CD14-positive monocyte (primary cell): ENCODE measurements around the gene ANTXR1. TPM values are rescaled to one million over a fixed set of nuclear protein-coding genes. Genes with fewer than 3 reads are reported as not detected.
A peak's percentile ranks its signal among the peaks of the same experiment; 100 is the strongest.

Source experiments
- DNase-seq, 3 donors: peaks; one replicate each; pipeline ENCODE4 v3.0.0-alpha.2; 2011 to 2022
- H2AFZ ChIP-seq: 2 replicates; pipeline ENCODE4 v1.6.0; 2012; ENCODE audit warnings: mild to moderate bottlenecking, low read depth, low read length, inconsistent platforms; ENCODE audit not compliant: insufficient read depth, poor library complexity, severe bottlenecking
- H3K27ac ChIP-seq, 2 donors: 1 replicate in 1 of 2; 2 replicates in 1 of 2; pipeline ENCODE4 v1.5.1; 2012 to 2013; ENCODE audit warnings: low read length in 2 of 2, control low read depth in 1 of 2, inconsistent platforms in 1 of 2, low read depth in 1 of 2, mild to moderate bottlenecking in 1 of 2
- H3K27me3 ChIP-seq, 2 donors: one replicate each; pipeline versions ENCODE4 v1.6.0 to v1.6.1; 2011 to 2013; ENCODE audit warnings: low read length in 2 of 2; ENCODE audit not compliant: control insufficient read depth in 2 of 2, insufficient read depth in 2 of 2
- H3K36me3 ChIP-seq, 2 donors: replicated peaks in 1 of 2; 1 replicate in 1 of 2; 2 replicates in 1 of 2; pipeline versions ENCODE4 v1.5.1 to v1.6.1; 2012 to 2013; ENCODE audit warnings: low read length in 2 of 2, control low read depth in 1 of 2, inconsistent platforms in 1 of 2, mild to moderate bottlenecking in 1 of 2; ENCODE audit not compliant: insufficient read depth in 2 of 2, control insufficient read depth in 1 of 2
- H3K4me1 ChIP-seq, 2 donors: 1 replicate in 1 of 2; 2 replicates in 1 of 2; pipeline versions ENCODE4 v1.5.1 to v1.6.1; 2012 to 2013; ENCODE audit warnings: low read length in 2 of 2, control low read depth in 1 of 2, inconsistent platforms in 1 of 2, mild to moderate bottlenecking in 1 of 2, moderate library complexity in 1 of 2; ENCODE audit not compliant: insufficient read depth in 2 of 2, control insufficient read depth in 1 of 2
- H3K4me2 ChIP-seq: replicated peaks from 2 replicates; pipeline ENCODE3; 2012; ENCODE audit warnings: low read length, moderate library complexity, mild to moderate bottlenecking; ENCODE audit not compliant: poor library complexity, severe bottlenecking; ENCODE audit errors: extremely low read depth
- H3K4me3 ChIP-seq, 3 experiments: fragments of 200-600 bp in 1 of 3; sonication (generic) in 1 of 3; replicated peaks in 1 of 3; 1 replicate in 2 of 3; 2 replicates in 1 of 3; pipeline ENCODE4 v1.5.1; 2011 to 2013; ENCODE audit warnings: low read length in 3 of 3, mild to moderate bottlenecking in 3 of 3, control low read depth in 2 of 3, low read depth in 2 of 3, inconsistent platforms in 1 of 3, moderate library complexity in 1 of 3
- H3K79me2 ChIP-seq: 2 replicates; pipeline ENCODE4 v1.6.0; 2012; ENCODE audit warnings: mild to moderate bottlenecking, control low read depth, inconsistent platforms, low read length, moderate library complexity; ENCODE audit not compliant: insufficient read depth
- H3K9ac ChIP-seq: 2 replicates; pipeline ENCODE4 v1.6.0; 2017; ENCODE audit warnings: low read length, mild to moderate bottlenecking; ENCODE audit not compliant: insufficient read depth, poor library complexity, severe bottlenecking
- H3K9me3 ChIP-seq, 2 donors: replicated peaks in 1 of 2; 1 replicate in 1 of 2; 2 replicates in 1 of 2; pipeline versions ENCODE4 v1.5.1 to v1.6.1; 2012 to 2013; ENCODE audit warnings: low read length in 2 of 2, control low read depth in 1 of 2; ENCODE audit not compliant: control insufficient read depth in 1 of 2, insufficient read depth in 1 of 2
- H4K20me1 ChIP-seq: 2 replicates; pipeline ENCODE4 v1.6.0; 2012; ENCODE audit warnings: mild to moderate bottlenecking, low read length, control low read depth, moderate library complexity; ENCODE audit not compliant: insufficient read depth
- H3K27ac Mint-ChIP-seq, 7 donors: one replicate each; pipeline ENCODE4 v1.8.0; 2020; ENCODE audit warnings: mild to moderate bottlenecking in 7 of 7, mixed read lengths in 7 of 7, moderate library complexity in 6 of 7, inconsistent platforms in 2 of 7
- H3K27me3 Mint-ChIP-seq, 3 donors: one replicate each; pipeline ENCODE4 v1.8.0; 2021 to 2022; ENCODE audit warnings: low read depth in 3 of 3, mild to moderate bottlenecking in 3 of 3, mixed read lengths in 3 of 3, moderate library complexity in 3 of 3, inconsistent platforms in 1 of 3
- H3K36me3 Mint-ChIP-seq, 2 donors: one replicate each; pipeline ENCODE4 v1.8.0; 2020; ENCODE audit warnings: mixed read lengths in 2 of 2, inconsistent platforms in 1 of 2, mild to moderate bottlenecking in 1 of 2
- H3K4me1 Mint-ChIP-seq: one replicate; pipeline ENCODE4 v1.8.0; 2020; ENCODE audit warnings: mild to moderate bottlenecking, mixed read lengths
- H3K4me3 Mint-ChIP-seq, 2 donors: one replicate each; pipeline ENCODE4 v1.8.0; 2020; ENCODE audit warnings: mild to moderate bottlenecking in 2 of 2, mixed read lengths in 2 of 2, moderate library complexity in 1 of 2
- H3K9me3 Mint-ChIP-seq, 7 donors: one replicate each; pipeline ENCODE4 v1.8.0; 2020 to 2022; ENCODE audit warnings: mixed read lengths in 7 of 7, mild to moderate bottlenecking in 6 of 7, moderate library complexity in 6 of 7, inconsistent platforms in 2 of 7
- WGBS: methylation state at CpG from one replicate; pipeline ENCODE4 v1.1.5; 2013; ENCODE audit warnings: missing lambda C conversion rate; ENCODE audit not compliant: insufficient coverage; 5-methylcytosine and 5-hydroxymethylcytosine counted together
- intact Hi-C, 2 donors: fragments of 100-400 bp; cut with micrococcal nuclease; formaldehyde crosslinking; loops; one replicate each; pipeline versions ENCODE4 v1.15.0 to v1.15.1; 2023
- polyA plus RNA-seq, 3 donors: library from polyadenylated mRNA; depleted of rRNA in 1 of 3; unstranded in 2 of 3; stranded (reverse) in 1 of 3; fragments of 300-500 nt in 2 of 3; fragments of >200 nt in 1 of 3; fragmentation: Illumina TruSeq in 2 of 3; gene quantifications; 1 replicate in 2 of 3; 2 replicates in 1 of 3; pipeline ENCODE4 v1.2.3, GENCODE V29; 2012 to 2021
- TF ChIP-seq, protein P1 (sequence below): fragments of 200-600 bp; IDR thresholded peaks from one replicate; pipeline ENCODE4 v1.8.0; 2022; ENCODE audit warnings: antibody characterized with exemption, mild to moderate bottlenecking

ANTXR1 gene
- polyA plus RNA-seq, 3 donors = not detected

DNA sequence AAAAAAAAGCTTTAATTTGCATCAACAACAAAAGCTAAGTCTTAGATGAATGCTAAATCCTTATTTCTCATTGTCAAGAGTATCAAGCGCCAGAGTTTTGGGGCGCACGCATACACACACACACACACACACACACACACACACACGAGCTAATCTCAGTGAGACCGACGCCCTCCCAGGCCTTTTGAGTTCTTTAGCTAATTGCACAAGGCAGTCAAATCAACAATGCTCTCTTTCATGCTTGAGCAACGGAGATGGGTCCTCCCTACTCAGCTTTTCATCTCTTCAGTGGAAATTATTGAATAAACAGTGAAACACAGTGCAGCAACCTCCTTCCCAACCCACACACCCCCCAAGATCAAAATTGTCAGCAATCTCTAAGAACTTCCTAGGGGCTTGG, 19.3 kb upstream of the ANTXR1 start:
- H3K79me2 ChIP-seq = no peaks in the 10 kb centered on the region
- intact Hi-C loops = no loop called here
- H3K27ac ChIP-seq = no peak overlapping the region
- no peaks in the 10 kb centered on the region for H3K36me3 Mint-ChIP-seq
- no peaks in the 10 kb centered on the region for H3K36me3 ChIP-seq
- H3K27me3 Mint-ChIP-seq = peaks cover 4 to 10% (median 6%) of the 10 kb centered on the region in 3 donors
- no peaks in the 10 kb centered on the region for H3K4me1 ChIP-seq
- H3K27ac Mint-ChIP-seq = peak overlapping the region in 1 of 7 donors; percentile 2
- no peak overlapping the region for H2AFZ ChIP-seq
- no peak overlapping the region for H3K4me2 ChIP-seq
- H3K9ac ChIP-seq = no peak overlapping the region
- H3K9me3 ChIP-seq = no peaks in the 10 kb centered on the region
- 95% methylated on average over 7 of the region's 7 CpGs for WGBS
- no peak overlapping the region for H3K4me3 ChIP-seq
- no peak overlapping the region for H3K4me3 Mint-ChIP-seq
- H3K27me3 ChIP-seq = no peaks in the 10 kb centered on the region
- H4K20me1 ChIP-seq = no peaks in the 10 kb centered on the region
- H3K9me3 Mint-ChIP-seq = peaks cover 0 to 1% (median 0%) of the 10 kb centered on the region in 7 donors
- no peaks in the 10 kb centered on the region for H3K4me1 Mint-ChIP-seq
- DNase-seq = no peak
- TF ChIP-seq, protein P1, sequence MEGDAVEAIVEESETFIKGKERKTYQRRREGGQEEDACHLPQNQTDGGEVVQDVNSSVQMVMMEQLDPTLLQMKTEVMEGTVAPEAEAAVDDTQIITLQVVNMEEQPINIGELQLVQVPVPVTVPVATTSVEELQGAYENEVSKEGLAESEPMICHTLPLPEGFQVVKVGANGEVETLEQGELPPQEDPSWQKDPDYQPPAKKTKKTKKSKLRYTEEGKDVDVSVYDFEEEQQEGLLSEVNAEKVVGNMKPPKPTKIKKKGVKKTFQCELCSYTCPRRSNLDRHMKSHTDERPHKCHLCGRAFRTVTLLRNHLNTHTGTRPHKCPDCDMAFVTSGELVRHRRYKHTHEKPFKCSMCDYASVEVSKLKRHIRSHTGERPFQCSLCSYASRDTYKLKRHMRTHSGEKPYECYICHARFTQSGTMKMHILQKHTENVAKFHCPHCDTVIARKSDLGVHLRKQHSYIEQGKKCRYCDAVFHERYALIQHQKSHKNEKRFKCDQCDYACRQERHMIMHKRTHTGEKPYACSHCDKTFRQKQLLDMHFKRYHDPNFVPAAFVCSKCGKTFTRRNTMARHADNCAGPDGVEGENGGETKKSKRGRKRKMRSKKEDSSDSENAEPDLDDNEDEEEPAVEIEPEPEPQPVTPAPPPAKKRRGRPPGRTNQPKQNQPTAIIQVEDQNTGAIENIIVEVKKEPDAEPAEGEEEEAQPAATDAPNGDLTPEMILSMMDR = no peak

DNA sequence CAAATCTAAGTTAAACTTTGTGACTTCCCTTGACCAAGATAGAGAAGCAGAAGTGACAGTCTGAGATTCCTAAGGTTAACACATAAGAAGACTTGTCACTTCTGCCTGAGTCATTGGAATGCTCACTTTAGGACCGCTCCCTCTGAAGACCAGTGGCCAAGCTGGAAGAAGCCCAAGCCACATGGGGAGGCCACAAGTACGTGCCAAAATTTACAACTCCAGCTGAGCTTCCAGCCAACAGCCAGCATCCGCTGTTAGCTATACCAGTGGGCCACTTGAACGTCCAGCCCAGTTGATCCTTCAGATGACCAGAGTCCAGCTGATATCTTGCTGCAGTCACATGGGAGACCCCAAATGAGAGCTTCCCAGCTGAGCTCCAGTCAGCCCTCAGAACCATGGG, 18.1 kb upstream of the ANTXR1 start:
- peaks cover under 1 to 8% (median 7%) of the 10 kb centered on the region in 3 donors for H3K27me3 Mint-ChIP-seq
- TF ChIP-seq, protein P1 = no peak
- no peak for DNase-seq
- Histone ChIP-seq H2AFZ (no peak overlapping the region), H3K9ac (no peak overlapping the region), H3K4me1 (no peaks in the 10 kb centered on the region), H3K4me3 (no peak overlapping the region), H3K27me3 (no peaks in the 10 kb centered on the region), H3K36me3 (no peaks in the 10 kb centered on the region), H3K79me2 (no peaks in the 10 kb centered on the region), H3K27ac (no peak overlapping the region), H3K4me2 (no peak overlapping the region), H4K20me1 (no peaks in the 10 kb centered on the region), H3K9me3 (no peaks in the 10 kb centered on the region)
- H3K36me3 Mint-ChIP-seq = no peaks in the 10 kb centered on the region
- intact Hi-C loops = no loop called here
- H3K27ac Mint-ChIP-seq = no peak overlapping the region
- peaks cover 0 to 3% (median 0%) of the 10 kb centered on the region in 7 donors for H3K9me3 Mint-ChIP-seq
- H3K4me3 Mint-ChIP-seq = no peak overlapping the region
- no peaks in the 10 kb centered on the region for H3K4me1 Mint-ChIP-seq
- WGBS = 87% methylated on average over 4 of the region's 4 CpGs
